Mesenchymal stem cell (in vitro differentiated cells and primary cell): Measurements from ENCODE around the gene DCPS.

ENCODE experiments used
- DNase-seq: peaks from one replicate; pipeline ENCODE4 v3.0.0-alpha.2; 2013
- H2AFZ ChIP-seq: one replicate; pipeline ENCODE4 v1.6.1; 2013; ENCODE audit warnings: low read depth, mild to moderate bottlenecking, control low read depth, inconsistent platforms, low read length, moderate library complexity
- H2AK5ac ChIP-seq: 2 replicates; pipeline ENCODE4 v1.6.1; 2013; ENCODE audit warnings: low read length, moderate library complexity, mild to moderate bottlenecking, inconsistent platforms; ENCODE audit not compliant: severe bottlenecking
- H2BK120ac ChIP-seq: one replicate; pipeline ENCODE4 v1.6.1; 2013; ENCODE audit warnings: low read depth, mild to moderate bottlenecking, inconsistent platforms, low read length, moderate library complexity
- H2BK12ac ChIP-seq, 2 experiments: one replicate each; pipeline ENCODE4 v1.6.1; 2013; ENCODE audit warnings: inconsistent platforms in 2 of 2, low read length in 2 of 2, mild to moderate bottlenecking in 2 of 2, moderate library complexity in 2 of 2, control low read depth in 1 of 2
- H2BK15ac ChIP-seq: one replicate; pipeline ENCODE4 v1.6.1; 2013; ENCODE audit warnings: mild to moderate bottlenecking, low read depth, inconsistent platforms; ENCODE audit not compliant: poor library complexity, severe bottlenecking
- H2BK5ac ChIP-seq: 2 replicates; pipeline ENCODE4 v1.6.1; 2013; ENCODE audit warnings: low read depth, mild to moderate bottlenecking, low read length, control low read depth, inconsistent platforms; ENCODE audit not compliant: poor library complexity, severe bottlenecking
- H3K14ac ChIP-seq, 2 experiments: one replicate each; pipeline ENCODE4 v1.6.1; 2013; ENCODE audit warnings: inconsistent platforms in 2 of 2, low read length in 2 of 2, control low read depth in 1 of 2, mild to moderate bottlenecking in 1 of 2, moderate library complexity in 1 of 2
- H3K18ac ChIP-seq, 2 experiments: one replicate each; pipeline ENCODE4 v1.6.1; 2013; ENCODE audit warnings: inconsistent platforms in 2 of 2, low read length in 2 of 2, control low read depth in 1 of 2, low read depth in 1 of 2, mild to moderate bottlenecking in 1 of 2
- H3K23ac ChIP-seq, 2 experiments: one replicate each; pipeline ENCODE4 v1.6.1; 2013; ENCODE audit warnings: inconsistent platforms in 2 of 2, low read length in 2 of 2, mild to moderate bottlenecking in 2 of 2, moderate library complexity in 2 of 2, control low read depth in 1 of 2
- H3K27ac ChIP-seq: 2 replicates; pipeline ENCODE4 v1.5.1; 2013; ENCODE audit warnings: mild to moderate bottlenecking, moderate library complexity, low read length, control low read depth, inconsistent platforms; ENCODE audit not compliant: poor library complexity, severe bottlenecking
- H3K27me3 ChIP-seq, 2 experiments: 2 replicates each; pipeline versions ENCODE4 v1.6.1 to v1.7.0; 2013; ENCODE audit warnings: low read length in 2 of 2, mild to moderate bottlenecking in 2 of 2, moderate library complexity in 2 of 2, control low read depth in 1 of 2, inconsistent platforms in 1 of 2; ENCODE audit not compliant: control insufficient read depth in 1 of 2, insufficient read depth in 1 of 2
- H3K36me3 ChIP-seq, 2 experiments: 2 replicates each; pipeline versions ENCODE4 v1.6.1 to v1.7.0; 2013; ENCODE audit warnings: low read length in 2 of 2, control low read depth in 1 of 2, inconsistent platforms in 1 of 2, low read depth in 1 of 2, mild to moderate bottlenecking in 1 of 2; ENCODE audit not compliant: insufficient read depth in 2 of 2, control insufficient read depth in 1 of 2
- H3K4ac ChIP-seq, 2 experiments: one replicate each; pipeline ENCODE4 v1.6.1; 2013; ENCODE audit warnings: inconsistent platforms in 2 of 2, low read length in 2 of 2, mild to moderate bottlenecking in 2 of 2, moderate library complexity in 2 of 2, control low read depth in 1 of 2, low read depth in 1 of 2
- H3K4me1 ChIP-seq: 2 replicates; pipeline ENCODE4 v1.6.1; 2013; ENCODE audit warnings: low read depth, low read length, control low read depth; ENCODE audit not compliant: control insufficient read depth, insufficient read depth
- H3K4me2 ChIP-seq: 2 replicates; pipeline ENCODE4 v1.6.1; 2013; ENCODE audit warnings: low read length, mild to moderate bottlenecking, inconsistent platforms; ENCODE audit not compliant: poor library complexity, severe bottlenecking
- H3K4me3 ChIP-seq, 2 experiments: 2 replicates each; pipeline versions ENCODE4 v1.5.1 to v1.7.0; 2013; ENCODE audit warnings: low read length in 2 of 2, mild to moderate bottlenecking in 2 of 2, control low read depth in 1 of 2, low read depth in 1 of 2; ENCODE audit not compliant: insufficient read depth in 1 of 2
- H3K79me1 ChIP-seq: replicated peaks from 2 replicates; pipeline ENCODE4 v1.6.1; 2013; ENCODE audit warnings: mild to moderate bottlenecking, control low read depth, low read length, inconsistent platforms; ENCODE audit not compliant: poor library complexity, severe bottlenecking
- H3K9ac ChIP-seq: 2 replicates; pipeline ENCODE4 v1.7.0; 2013; ENCODE audit warnings: mild to moderate bottlenecking, low read length, moderate library complexity
- H3K9me3 ChIP-seq: 2 replicates; pipeline ENCODE4 v1.7.0; 2013; ENCODE audit warnings: mild to moderate bottlenecking, low read length; ENCODE audit not compliant: control insufficient read depth
- H4K8ac ChIP-seq: one replicate; pipeline ENCODE4 v1.6.1; 2013; ENCODE audit warnings: inconsistent platforms, mild to moderate bottlenecking, low read length, moderate library complexity
- H4K91ac ChIP-seq: one replicate; pipeline ENCODE4 v1.6.1; 2013; ENCODE audit warnings: mild to moderate bottlenecking, low read length, inconsistent platforms
- WGBS: methylation state at CpG from one replicate; pipeline ENCODE4 v1.1.7; 2013; ENCODE audit warnings: mixed read lengths; 5-methylcytosine and 5-hydroxymethylcytosine counted together

DCPS gene

GRCh38 chr11:126265811-126266210 is 38.0 kb upstream of the DCPS start:
- Histone ChIP-seq H3K23ac (no peak overlapping the region), H3K4me2 (no peak overlapping the region), H2BK12ac (no peak overlapping the region), H3K36me3 (peaks cover 42 to 68% of the 10 kb centered on the region in 2 experiments), H3K9me3 (no peaks in the 10 kb centered on the region), H2AK5ac (no peak overlapping the region), H3K18ac (no peak overlapping the region), H3K14ac (no peak overlapping the region), H3K27ac (no peak overlapping the region), H3K9ac (no peak overlapping the region), H3K4me1 (peaks cover 9% of the 10 kb centered on the region), H2BK5ac (no peak overlapping the region), H4K8ac (peak overlapping the region; percentile 36), H2AFZ (no peak overlapping the region), H4K91ac (no peak overlapping the region), H3K4ac (no peak overlapping the region), H3K79me1 (peaks cover 40% of the 10 kb centered on the region), H3K27me3 (no peaks in the 10 kb centered on the region), H3K4me3 (no peak overlapping the region), H2BK120ac (no peak overlapping the region), H2BK15ac (no peak overlapping the region)
- 94% methylated on average over 8 of the region's 8 CpGs for WGBS
- no peak for DNase-seq

- Histone ChIP-seq H3K4me1 (peaks cover 9% of the 10 kb centered on the region), H3K27me3 (no peaks in the 10 kb centered on the region)
These were observed 36.2 kb upstream of the DCPS start for GRCh38 chr11:126267650-126268049.

GRCh38 chr11:126268361-126268707 is 35.5 kb upstream of the DCPS start:
- peaks cover 50% of the 10 kb centered on the region for H3K79me1 ChIP-seq
- peak overlapping the region; percentile 96 for H3K27ac ChIP-seq
- no peak overlapping the region for H2AFZ ChIP-seq
- H3K23ac ChIP-seq, result peak overlapping the region in 1 of 2 experiments; percentile 75
- H3K9ac ChIP-seq, result peak overlapping the region; percentile 95
- H3K4me1 ChIP-seq, result peaks cover 9% of the 10 kb centered on the region
- H3K36me3 ChIP-seq, result peaks cover 43 to 58% of the 10 kb centered on the region in 2 experiments
- peak overlapping the region; percentile 77 for H3K4me2 ChIP-seq
- peak overlapping the region; percentile 90 for H4K8ac ChIP-seq
- peak overlapping the region; percentile 95 to 100 for H3K4me3 ChIP-seq
- H3K4ac ChIP-seq, result peak overlapping the region; percentile 93 to 94
- no peak overlapping the region for H2BK12ac ChIP-seq
- H2BK120ac ChIP-seq, result no peak overlapping the region
- WGBS, result under 1% methylated on average over 22 of the region's 23 CpGs
- H2AK5ac ChIP-seq, result no peak overlapping the region
- peak overlapping the region; percentile 85 for H2BK5ac ChIP-seq
- H3K27me3 ChIP-seq, result no peaks in the 10 kb centered on the region
- H4K91ac ChIP-seq, result peak overlapping the region; percentile 91
- peak overlapping the region; percentile 94 to 97 for H3K18ac ChIP-seq
- H2BK15ac ChIP-seq, result peak overlapping the region; percentile 31
- no peak for DNase-seq
- peak overlapping the region in 1 of 2 experiments; percentile 99 for H3K14ac ChIP-seq
- H3K9me3 ChIP-seq, result no peaks in the 10 kb centered on the region

More at GRCh38 chr11:126267650-126268049, 36.2 kb upstream of the DCPS start:
- Histone ChIP-seq H3K4me2 (peak overlapping the region; percentile 77), H4K8ac (peak overlapping the region; percentile 35), H2BK15ac (no peak overlapping the region), H2BK12ac (no peak overlapping the region), H2BK5ac (no peak overlapping the region), H3K9me3 (no peaks in the 10 kb centered on the region), H2BK120ac (no peak overlapping the region), H2AFZ (no peak overlapping the region), H3K14ac (no peak overlapping the region), H3K9ac (peak overlapping the region; percentile 95), H3K23ac (no peak overlapping the region), H3K79me1 (peaks cover 49% of the 10 kb centered on the region), H3K36me3 (peaks cover 42 to 58% of the 10 kb centered on the region in 2 experiments), H3K27ac (no peak overlapping the region), H4K91ac (no peak overlapping the region), H2AK5ac (peak overlapping the region; percentile 54), H3K18ac (no peak overlapping the region), H3K4me3 (peak overlapping the region in 1 of 2 experiments; percentile 100), H3K4ac (peak overlapping the region in 1 of 2 experiments; percentile 59)
- WGBS, result 96% methylated on average over 5 of the region's 6 CpGs
- no peak for DNase-seq

- H3K4me3 ChIP-seq, result peak within 1 kb of the TSS; percentile 95 to 100
- H3K18ac ChIP-seq, result peak within 1 kb of the TSS; percentile 94 to 97
These were observed 34.9 kb upstream of the DCPS start, which contains the start of the genes FOXRED1 and SRPRA for GRCh38 chr11:126268708-126269579. Gene FOXRED1 (plus strand): TSS chr11:126269154. CDS start chr11:126269207, 53 bp downstream. Gene SRPRA (minus strand): TSS chr11:126268895. CDS start chr11:126268804, 91 bp downstream.

More at GRCh38 chr11:126268708-126269579, 34.9 kb upstream of the DCPS start, which contains the start of the genes FOXRED1 and SRPRA:
- H2AK5ac ChIP-seq, result peak within 1 kb of the TSS; percentile 54
- H3K23ac ChIP-seq, result peak within 1 kb of the TSS in 1 of 2 experiments; percentile 75
- H3K4me1 ChIP-seq, result peaks cover 9% of the 10 kb centered on the region
- H3K4me2 ChIP-seq, result peak within 1 kb of the TSS; percentile 84
- peak within 1 kb of the TSS in 1 of 2 experiments; percentile 99 for H3K14ac ChIP-seq
- H3K27me3 ChIP-seq, result no peaks in the 10 kb centered on the region
- peak within 1 kb of the TSS; percentile 83 for H2BK15ac ChIP-seq
- DNase-seq, result peak; percentile 99
- under 1% methylated on average over 64 of the region's 64 CpGs for WGBS
- peak within 1 kb of the TSS; percentile 93 to 94 for H3K4ac ChIP-seq
- H4K91ac ChIP-seq, result peak within 1 kb of the TSS; percentile 91
- no peaks in the 10 kb centered on the region for H3K9me3 ChIP-seq
- H3K36me3 ChIP-seq, result peaks cover 39 to 58% of the 10 kb centered on the region in 2 experiments
- no peak within 1 kb of the TSS for H2BK120ac ChIP-seq
- peak within 1 kb of the TSS; percentile 95 for H3K9ac ChIP-seq
- peaks cover 50% of the 10 kb centered on the region for H3K79me1 ChIP-seq
- H2AFZ ChIP-seq, result peak within 1 kb of the TSS; percentile 90
- no peak within 1 kb of the TSS for H2BK12ac ChIP-seq
- H3K27ac ChIP-seq, result peak within 1 kb of the TSS; percentile 96
- peak within 1 kb of the TSS; percentile 98 for H4K8ac ChIP-seq
- peak within 1 kb of the TSS; percentile 85 for H2BK5ac ChIP-seq
